ENCODE data around the gene SMC5.
A peak's percentile ranks its signal among the peaks of the same experiment; 100 is the strongest.

Gene SMC5

DNA sequence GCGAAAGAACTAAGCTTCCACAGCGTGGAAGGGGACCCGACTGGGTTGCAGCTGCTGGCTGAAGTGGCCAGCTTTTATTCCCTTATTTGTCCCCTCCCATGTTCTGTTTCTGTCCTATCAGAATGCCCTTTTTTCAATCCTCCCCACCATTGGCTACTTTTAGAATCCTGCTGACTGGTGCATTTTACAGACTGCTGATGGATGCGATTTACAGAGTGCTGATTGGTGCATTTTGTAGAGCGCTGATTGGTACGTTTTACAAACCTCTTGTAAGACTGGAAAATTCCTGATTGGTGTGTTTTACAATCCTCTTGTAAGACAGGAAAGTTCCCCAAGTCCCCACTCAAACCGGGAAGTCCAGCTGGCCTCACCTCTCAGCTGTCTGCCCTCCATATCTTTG, 105.0 kb downstream of the SMC5 start:
- Histone ChIP-seq H3K27ac (no peak overlapping the region), H4K20me1 (no peaks in the 10 kb centered on the region), H3K4me1 (no peaks in the 10 kb centered on the region), H3K27me3 (no peaks in the 10 kb centered on the region), H3K9me3 (replicated peaks in 1 of 11) (peaks cover 0 to 16% (median 12%) of the 10 kb centered on the region in 11 experiments; a peak in 13 of 22 replicates), H3K4me2 (no peak overlapping the region), H3K9ac (no peak overlapping the region), H3K4me3 (no peak overlapping the region), H3K36me3 (peaks cover 3 to 17% (median 8%) of the 10 kb centered on the region in 11 experiments; a peak in 16 of 22 replicates)
- TF ChIP-seq Cebpa-rat (IDR thresholded peaks at IDR 0.05) = no peak

DNA sequence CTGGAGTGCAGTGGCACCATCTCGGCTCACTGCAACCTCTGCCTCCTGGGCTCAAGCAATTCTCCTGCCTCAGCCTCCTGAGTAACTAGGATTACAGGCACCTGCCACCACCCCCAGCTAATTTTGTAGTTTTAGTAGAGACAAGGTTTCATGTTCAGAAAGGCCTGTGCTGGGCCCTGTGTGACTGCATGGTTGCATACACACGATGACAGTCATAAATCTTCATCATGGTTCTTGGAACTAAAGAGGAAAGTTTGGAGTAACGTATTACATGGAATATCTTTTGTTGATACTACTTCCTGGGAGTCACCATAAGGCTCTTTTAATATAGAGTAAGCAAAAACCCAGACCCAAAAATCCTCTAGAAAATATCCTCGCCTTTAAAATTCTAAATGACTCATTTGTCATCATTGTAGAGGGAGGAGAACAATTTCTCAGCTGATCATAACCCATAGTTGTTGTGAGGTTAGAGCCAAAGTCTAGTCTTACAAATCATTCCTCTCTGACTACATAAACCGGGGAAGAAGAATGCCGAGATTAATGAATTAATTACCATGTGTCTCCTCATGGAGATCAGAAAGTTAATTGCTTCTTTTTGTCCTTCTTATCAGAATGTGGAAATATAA, 108.6 kb downstream of the SMC5 start:
- no peak overlapping the region for H3K9ac ChIP-seq
- H3K27ac ChIP-seq = no peak overlapping the region
- peaks cover 0 to 16% (median 12%) of the 10 kb centered on the region in 11 experiments; a peak in 13 of 22 replicates for H3K9me3 ChIP-seq (replicated peaks in 1 of 11)
- TF ChIP-seq Cebpa-rat (IDR thresholded peaks at IDR 0.05) = no peak
- no peaks in the 10 kb centered on the region for H3K27me3 ChIP-seq
- H3K4me3 ChIP-seq = no peak overlapping the region
- no peak overlapping the region for H3K4me2 ChIP-seq
- no peaks in the 10 kb centered on the region for H4K20me1 ChIP-seq
- H3K36me3 ChIP-seq = peaks cover 3 to 16% (median 8%) of the 10 kb centered on the region in 11 experiments; a peak in 16 of 22 replicates
- H3K4me1 ChIP-seq = no peaks in the 10 kb centered on the region

DNA sequence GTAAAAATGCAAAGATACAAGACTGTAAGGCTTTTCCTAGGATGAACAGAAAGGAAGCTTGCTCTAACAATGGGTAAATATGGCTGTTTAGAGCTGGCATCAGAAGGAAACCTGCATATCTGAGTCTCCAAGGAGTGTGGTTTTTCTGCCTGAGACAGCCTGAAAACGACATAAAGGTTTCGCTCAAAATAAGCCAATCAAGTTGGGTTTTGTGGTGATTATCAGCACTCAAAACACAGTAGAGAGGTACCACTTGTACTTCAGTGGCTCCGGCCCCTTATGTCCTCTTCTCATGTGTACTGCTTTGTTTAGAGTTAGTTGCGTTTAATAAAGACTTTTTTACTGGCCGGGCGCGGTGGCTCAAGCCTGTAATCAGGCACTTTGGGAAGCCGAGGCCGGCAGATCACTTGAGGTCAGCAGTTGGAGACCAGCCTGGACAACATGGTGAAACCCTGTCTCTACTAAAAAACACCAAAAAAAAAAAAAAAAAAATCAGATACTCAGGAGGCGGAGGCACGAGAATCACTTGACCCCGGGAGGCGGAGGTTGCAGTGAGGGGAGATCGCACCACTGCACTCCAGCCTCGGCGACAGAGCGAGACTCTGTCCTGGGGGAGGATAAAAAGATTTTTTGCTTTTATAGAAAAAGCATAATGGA, 116.3 kb downstream of the SMC5 start:
- H3K9me3 ChIP-seq (replicated peaks in 1 of 11) = no peaks in the 10 kb centered on the region
- H3K4me2 ChIP-seq = peak overlapping the region in 4 of 11 experiments; percentile 13 to 45 (median 24); a peak in 8 of 22 replicates
- no peak overlapping the region for H3K9ac ChIP-seq
- peaks cover 0 to 12% (median 5%) of the 10 kb centered on the region in 10 experiments; a peak in 5 of 20 replicates for H3K4me1 ChIP-seq
- H3K27me3 ChIP-seq = no peaks in the 10 kb centered on the region
- no peaks in the 10 kb centered on the region for H3K36me3 ChIP-seq
- no peaks in the 10 kb centered on the region for H4K20me1 ChIP-seq
- TF ChIP-seq Cebpa-rat (IDR thresholded peaks at IDR 0.05) = no peak
- H3K4me3 ChIP-seq = no peak overlapping the region
- no peak overlapping the region for H3K27ac ChIP-seq

DNA sequence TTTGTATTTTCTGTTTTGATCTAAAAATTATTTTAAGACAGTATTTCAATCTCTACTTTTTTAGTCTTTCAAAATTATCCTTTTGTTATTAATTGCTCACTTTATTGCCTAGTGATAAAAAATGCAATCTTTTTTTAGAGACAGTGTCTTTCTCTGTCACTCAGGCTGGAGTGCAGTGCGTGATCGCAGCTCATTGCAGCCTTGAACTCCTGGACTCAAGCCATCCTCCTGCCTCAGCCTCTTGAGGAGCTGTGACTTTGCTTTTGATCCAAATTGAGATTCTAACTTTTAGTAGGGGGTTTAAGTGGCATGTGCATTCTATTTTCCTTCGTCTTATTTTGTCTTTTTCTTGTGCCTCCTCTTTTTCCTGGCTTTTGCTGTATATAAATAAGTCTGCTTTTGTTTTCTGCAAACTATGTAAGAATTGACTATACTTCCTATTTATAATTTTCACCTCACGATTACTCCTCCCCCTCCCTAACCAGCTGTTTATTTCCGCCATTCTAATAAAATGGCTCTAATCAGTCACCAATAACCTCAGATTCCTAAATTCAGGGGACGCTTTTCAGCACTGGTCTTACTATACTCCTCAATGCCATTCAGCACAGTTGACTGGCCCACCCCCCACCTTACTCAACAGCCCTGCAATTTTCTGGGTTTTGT, 123.4 kb downstream of the SMC5 start:
- H3K27ac ChIP-seq = no peak overlapping the region
- H3K9me3 ChIP-seq (replicated peaks in 1 of 11) = no peaks in the 10 kb centered on the region
- no peak for TF ChIP-seq Cebpa-rat (IDR thresholded peaks at IDR 0.05)

DNA sequence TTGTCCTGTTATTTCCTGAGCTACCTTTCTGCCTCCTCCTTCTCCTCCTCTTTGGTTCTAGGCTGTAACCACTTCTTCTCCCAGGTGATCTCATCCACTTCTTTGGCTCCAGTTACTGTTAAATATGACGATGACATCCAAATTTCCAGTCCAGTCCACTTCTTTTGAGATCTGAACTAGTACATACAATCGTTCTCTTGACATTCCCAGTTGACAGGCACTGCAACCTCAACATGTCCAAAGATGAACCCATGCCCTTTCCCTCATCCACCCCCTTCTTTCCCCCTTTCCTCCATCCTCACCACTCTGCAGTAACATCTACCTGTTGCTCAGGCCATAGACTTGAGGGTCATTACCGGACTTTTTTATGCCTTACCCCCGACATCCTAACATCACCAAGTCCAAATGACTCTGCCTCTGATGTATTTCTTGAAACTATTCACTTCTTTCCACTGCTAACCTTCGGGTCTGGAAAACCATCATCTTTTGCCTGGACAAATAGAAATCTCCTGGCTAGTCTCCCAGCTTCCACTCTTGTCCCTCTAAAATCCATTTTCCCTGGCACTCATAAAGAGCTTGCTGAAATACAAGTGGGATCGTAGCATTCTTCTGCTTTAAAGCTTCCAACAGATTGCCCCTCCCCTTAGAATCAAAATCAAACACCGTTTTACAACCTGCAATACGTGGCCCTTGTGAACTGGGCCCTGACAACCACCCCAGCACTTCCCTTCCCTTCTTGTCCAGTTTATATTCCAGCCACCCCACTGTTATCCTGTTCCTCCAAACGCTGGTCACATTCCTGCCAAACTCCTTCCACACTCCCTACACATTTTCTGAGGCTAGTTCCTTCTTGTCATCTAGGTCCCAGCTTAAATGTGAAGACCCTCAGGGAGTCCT, 124.2 kb downstream of the SMC5 start:
- H4K20me1 ChIP-seq = peaks cover 5 to 46% (median 13%) of the 10 kb centered on the region in 11 experiments; a peak in 15 of 22 replicates
- no peak for TF ChIP-seq Cebpa-rat (IDR thresholded peaks at IDR 0.05)
- no peak overlapping the region for H3K4me2 ChIP-seq
- no peak overlapping the region for H3K27ac ChIP-seq
- no peak overlapping the region for H3K9ac ChIP-seq
- H3K27me3 ChIP-seq = no peaks in the 10 kb centered on the region
- H3K9me3 ChIP-seq (replicated peaks in 1 of 11) = no peaks in the 10 kb centered on the region
- H3K4me3 ChIP-seq = no peak overlapping the region
- no peaks in the 10 kb centered on the region for H3K4me1 ChIP-seq
- peaks cover 6 to 49% (median 22%) of the 10 kb centered on the region in 11 experiments; a peak in 20 of 22 replicates for H3K36me3 ChIP-seq

More for the DNA sequence above, 123.4 kb downstream of the SMC5 start:
- Histone ChIP-seq H3K36me3 (peaks cover 0 to 42% (median 16%) of the 10 kb centered on the region in 11 experiments; a peak in 15 of 22 replicates), H3K9ac (no peak overlapping the region), H4K20me1 (peaks cover 0 to 40% (median 7%) of the 10 kb centered on the region in 11 experiments; a peak in 8 of 22 replicates), H3K27me3 (no peaks in the 10 kb centered on the region), H3K4me2 (no peak overlapping the region), H3K4me1 (no peaks in the 10 kb centered on the region), H3K4me3 (no peak overlapping the region)

DNA sequence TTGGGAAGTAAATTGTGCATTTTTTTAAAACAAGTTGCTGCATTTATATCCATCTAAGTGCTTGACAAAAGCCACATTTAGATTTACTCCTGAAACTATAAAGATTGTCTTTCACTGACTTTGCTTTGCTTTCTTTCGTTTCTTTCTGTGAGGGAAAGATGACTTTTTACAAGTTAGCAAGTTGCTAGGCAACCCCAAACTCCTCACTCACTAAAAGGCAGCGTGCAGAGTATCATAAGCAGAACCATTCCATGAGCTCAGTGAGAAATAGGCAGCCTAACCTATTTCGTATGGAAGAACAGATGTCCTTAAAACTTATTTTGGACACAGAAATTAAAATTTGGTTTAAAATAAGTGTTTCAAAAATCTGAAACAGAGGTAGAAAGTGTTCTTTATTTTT, 126.6 kb downstream of the SMC5 start:
- Histone ChIP-seq H3K4me2 (no peak overlapping the region), H3K4me1 (0 out of 20 replicates have a peak, but pooled peaks cover 0 to under 1% (median 0%) of the 10 kb centered on the region in 10 experiments), H4K20me1 (peaks cover 29 to 71% (median 37%) of the 10 kb centered on the region in 11 experiments)

DNA sequence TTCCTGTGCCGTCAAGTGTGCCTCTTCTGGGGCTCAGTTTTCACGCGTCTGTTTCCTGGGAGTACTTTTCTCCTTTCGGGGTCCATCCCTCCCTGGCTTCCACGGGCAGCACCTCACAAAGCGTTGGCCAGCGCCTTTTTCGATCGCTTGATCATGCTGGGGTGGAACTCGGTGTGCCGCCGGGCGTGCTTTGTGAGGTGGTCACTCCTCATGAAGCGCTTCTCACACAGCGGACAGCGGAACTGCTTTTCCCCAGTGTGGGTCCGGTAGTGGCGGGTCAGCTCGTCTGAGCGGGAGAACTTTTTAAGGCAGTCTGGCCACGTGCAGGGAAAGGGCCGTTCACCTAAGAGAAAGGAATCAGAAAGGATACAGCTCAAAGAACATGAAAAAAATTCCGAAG, 128.9 kb downstream of the SMC5 start:
- Histone ChIP-seq H3K9ac (no peak overlapping the region), H3K4me3 (no peak overlapping the region), H3K27me3 (no peaks in the 10 kb centered on the region), H3K4me2 (no peak overlapping the region), H3K27ac (no peak overlapping the region), H3K4me1 (peaks cover 0 to 22% (median 3%) of the 10 kb centered on the region in 10 experiments; a peak in 12 of 20 replicates), H3K36me3 (peaks cover 9 to 51% (median 24%) of the 10 kb centered on the region in 11 experiments; a peak in 20 of 22 replicates), H3K9me3 (replicated peaks in 1 of 11) (no peaks in the 10 kb centered on the region), H4K20me1 (peaks cover 52 to 93% (median 60%) of the 10 kb centered on the region in 11 experiments)
- TF ChIP-seq Cebpa-rat (IDR thresholded peaks at IDR 0.05) = no peak

More for the DNA sequence above, 126.6 kb downstream of the SMC5 start:
- Histone ChIP-seq H3K27ac (no peak overlapping the region), H3K36me3 (peaks cover 9 to 54% (median 24%) of the 10 kb centered on the region in 11 experiments; a peak in 20 of 22 replicates), H3K27me3 (no peaks in the 10 kb centered on the region), H3K4me3 (no peak overlapping the region), H3K9ac (no peak overlapping the region), H3K9me3 (replicated peaks in 1 of 11) (no peaks in the 10 kb centered on the region)
- no peak for TF ChIP-seq Cebpa-rat (IDR thresholded peaks at IDR 0.05)

DNA sequence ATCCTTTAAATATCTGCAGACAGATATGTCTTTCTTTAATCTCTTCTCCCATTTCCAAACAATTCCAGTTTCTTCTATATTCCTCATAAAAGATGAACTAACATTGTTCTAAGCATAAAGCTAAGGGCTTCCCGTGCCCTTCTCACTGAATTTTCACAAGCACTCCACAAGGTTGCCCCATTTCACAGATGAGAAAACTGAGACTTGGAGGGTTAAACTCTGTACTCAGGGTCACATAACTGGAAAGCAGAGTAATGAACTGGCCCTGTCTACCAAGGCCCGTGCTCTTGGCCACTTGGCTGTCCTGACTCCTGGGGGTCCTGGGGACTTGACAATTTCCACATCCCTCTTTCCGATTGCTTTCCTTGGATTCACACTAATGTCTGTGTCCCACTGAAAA, 130.4 kb downstream of the SMC5 start:
- H3K4me1 ChIP-seq = peaks cover 6 to 32% (median 10%) of the 10 kb centered on the region in 10 experiments; a peak in 15 of 20 replicates
- no peak for TF ChIP-seq Cebpa-rat (IDR thresholded peaks at IDR 0.05)

More for the DNA sequence above, 130.4 kb downstream of the SMC5 start:
- no peak overlapping the region for H3K9ac ChIP-seq
- peaks cover 9 to 37% (median 24%) of the 10 kb centered on the region in 11 experiments; a peak in 20 of 22 replicates for H3K36me3 ChIP-seq
- peaks cover 65 to 97% (median 71%) of the 10 kb centered on the region in 11 experiments for H4K20me1 ChIP-seq
- no peaks in the 10 kb centered on the region for H3K27me3 ChIP-seq
- no peak overlapping the region for H3K4me2 ChIP-seq
- H3K4me3 ChIP-seq = no peak overlapping the region
- H3K9me3 ChIP-seq (replicated peaks in 1 of 11) = no peaks in the 10 kb centered on the region
- no peak overlapping the region for H3K27ac ChIP-seq

Data from BLaER1 treated with 17β-estradiol and CSF1 and Interleukin-3, amounts not matched to agents 10 nM and 100 nM (cell line).